PC-3 (cell line): ENCODE results near the gene COL11A1. TPM values are rescaled to one million over a fixed set of nuclear protein-coding genes. Genes with fewer than 3 reads are reported as not detected.
"Not testable (repeated sequence)": the region's sequence is repeated elsewhere in the genome, so short reads cannot be mapped to it uniquely, and the experiment has no call there.

Experiments used
- ATAC-seq: fragments of 200-7000 bp; cut with Tn5 transposase; 2 replicates; pipeline ENCODE4 v1.9.1; 2020; ENCODE audit warnings: mild to moderate bottlenecking, moderate library complexity
- BruUV-seq: library from RNA; stranded (reverse); fragments of 400-500 nt; replicated peaks from 2 replicates; lab custom pipeline; 2021; lab: Mats Ljungman, UMichigan
- CTCF ChIA-PET: fragments of 300-600 bp; sonication (Branson Sonifier 250); formaldehyde crosslinking; loops from one replicate; lab custom pipeline; 2022; ENCODE audit warnings: antibody characterized with exemption; lab: Charles Lee
- POLR2A ChIA-PET: fragments of 300-600 bp; sonication (Branson Sonifier 250); formaldehyde crosslinking; loops from one replicate; lab custom pipeline; 2022; ENCODE audit warnings: antibody characterized with exemption; ENCODE audit not compliant: unreplicated experiment; lab: Charles Lee
- DNase-seq: peaks from one replicate; pipeline ENCODE4 v3.0.0-alpha.2; 2015
- H2AFZ ChIP-seq: fragments of 300-600 bp; sonication (generic); 2 replicates; pipeline ENCODE4 v1.6.0; 2016; ENCODE audit warnings: antibody characterized with exemption, low read length
- H3F3A ChIP-seq: fragments of 300-600 bp; sonication (generic); one replicate; pipeline ENCODE4 v1.6.0; 2017; ENCODE audit warnings: antibody characterized with exemption, low read length, control low read depth, mild to moderate bottlenecking; ENCODE audit not compliant: unreplicated experiment
- H3K27ac ChIP-seq: fragments of 300-600 bp; sonication (generic); 2 replicates; pipeline ENCODE4 v1.5.1; 2016; ENCODE audit warnings: mild to moderate bottlenecking, low read length
- H3K27me3 ChIP-seq: fragments of 300-600 bp; sonication (generic); 2 replicates; pipeline ENCODE4 v1.6.1; 2016; ENCODE audit warnings: low read length, mixed read lengths
- H3K36me3 ChIP-seq: fragments of 300-600 bp; sonication (generic); 2 replicates; pipeline ENCODE4 v1.6.1; 2016; ENCODE audit warnings: low read depth, mixed run types, low read length, mixed read lengths
- H3K4me1 ChIP-seq: fragments of 300-600 bp; sonication (generic); 2 replicates; pipeline ENCODE4 v1.5.1; 2016; ENCODE audit warnings: low read length; ENCODE audit not compliant: insufficient read depth
- H3K4me2 ChIP-seq: fragments of 300-600 bp; sonication (generic); 2 replicates; pipeline ENCODE4 v1.6.0; 2016; ENCODE audit warnings: low read length
- H3K4me3 ChIP-seq: fragments of 300-600 bp; sonication (generic); 2 replicates; pipeline ENCODE4 v1.5.1; 2016; ENCODE audit warnings: mild to moderate bottlenecking, low read length, mixed read lengths
- H3K79me2 ChIP-seq: fragments of 300-600 bp; sonication (generic); 2 replicates; pipeline ENCODE4 v1.6.1; 2017; ENCODE audit warnings: low read length, mixed read lengths
- H3K9ac ChIP-seq: fragments of 300-600 bp; sonication (generic); 2 replicates; pipeline ENCODE4 v1.6.0; 2016; ENCODE audit warnings: mild to moderate bottlenecking, low read length
- H3K9me2 ChIP-seq: fragments of 300-600 bp; sonication (generic); replicated peaks from 2 replicates; pipeline ENCODE4 v1.6.1; 2016; ENCODE audit warnings: mixed run types, low read length, mixed read lengths
- H3K9me3 ChIP-seq: fragments of 300-600 bp; sonication (generic); 2 replicates; pipeline ENCODE4 v1.6.1; 2016; ENCODE audit warnings: low read length, mixed read lengths
- H4K20me1 ChIP-seq: fragments of 300-600 bp; sonication (generic); 2 replicates; pipeline ENCODE4 v1.6.1; 2016; ENCODE audit warnings: low read length, mixed read lengths
- CTCF ChIP-seq: fragments of 300-600 bp; sonication (generic); conservative IDR thresholded peaks from 2 replicates; pipeline ENCODE4 v1.5.1; 2017; ENCODE audit warnings: antibody characterized with exemption, low read depth, mild to moderate bottlenecking, low read length
- EZH2 ChIP-seq: fragments of 300-600 bp; sonication (generic); IDR thresholded peaks from one replicate; pipeline ENCODE4 v1.6.1; 2017; ENCODE audit warnings: antibody characterized with exemption, mild to moderate bottlenecking, low read length; ENCODE audit not compliant: unreplicated experiment
- EZH2phosphoT487 ChIP-seq: fragments of 300-600 bp; sonication (generic); IDR thresholded peaks from 2 replicates; pipeline ENCODE4 v1.6.1; 2018; ENCODE audit warnings: mild to moderate bottlenecking, antibody characterized with exemption, low read length, borderline replicate concordance
- intact Hi-C: fragments of 100-400 bp; cut with micrococcal nuclease; formaldehyde crosslinking; loops from 2 replicates; pipeline ENCODE4 v1.9.0; 2023
- total RNA-seq: library from RNA; depleted of rRNA; stranded (reverse); fragments of >200 nt; gene quantifications from 2 replicates; pipeline ENCODE4 v1.2.3, GENCODE V29; 2014

COL11A1 gene
- total RNA-seq, 1 experiment from 2014 or later: not detected

GRCh38 chr1:102833151-102833550 is 275.2 kb downstream of the COL11A1 start:
- peak overlapping the region; percentile 93 for H3K27ac ChIP-seq
- TF ChIP-seq EZH2phosphoT487 (no peak), EZH2 (no peak), CTCF (no peak)
- no peaks in the 10 kb centered on the region for H3K36me3 ChIP-seq
- no peaks in the 10 kb centered on the region for H3K9me3 ChIP-seq
- ATAC-seq (no peak), DNase-seq (peak; percentile 82)
- H3K9ac ChIP-seq: no peak overlapping the region; the same call in 1 of the 2 replicates
- ChIA-PET POLR2A (no interaction called here), CTCF (no interaction called here)
- peak overlapping the region; percentile 71; the same call in 1 of the 2 replicates for H3K4me2 ChIP-seq
- peak overlapping the region; percentile 25; the same call in 1 of the 2 replicates for H3K4me3 ChIP-seq
- no peaks in the 10 kb centered on the region for H3K27me3 ChIP-seq
- no peaks in the 10 kb centered on the region for H4K20me1 ChIP-seq
- BruUV-seq: no TSS peak
- H2AFZ ChIP-seq: 0 out of 2 replicates have a peak overlapping the region, but pooled peaks have one; percentile 19
- peaks cover 17% of the 10 kb centered on the region for H3F3A ChIP-seq
- intact Hi-C loops: no loop called here
- H3K9me2 ChIP-seq: no peaks in the 10 kb centered on the region
- H3K4me1 ChIP-seq: peaks cover 45% of the 10 kb centered on the region
- H3K79me2 ChIP-seq: no peaks in the 10 kb centered on the region

- H3K9ac ChIP-seq, POLR2A ChIA-PET, H3K9me3 ChIP-seq, intact Hi-C loops, H2AFZ ChIP-seq, BruUV-seq, ATAC-seq, H4K20me1 ChIP-seq, H3K4me3 ChIP-seq, H3F3A ChIP-seq, H3K36me3 ChIP-seq, CTCF ChIA-PET, H3K9me2 ChIP-seq, DNase-seq, H3K79me2 ChIP-seq, H3K27me3 ChIP-seq, H3K27ac ChIP-seq, H3K4me2 ChIP-seq: not testable (repeated sequence)
- peaks cover 24% of the 10 kb centered on the region for H3K4me1 ChIP-seq
These were observed 281.6 kb downstream of the COL11A1 start for GRCh38 chr1:102826706-102827105.
